ENCODE data around the gene RPL27A.

- TF ChIP-seq HMGXB4 (CRISPR knock-in tag; IDR thresholded peaks at IDR 0.05) (no peak), JUN (CRISPR knock-in tag; IDR thresholded peaks at IDR 0.05) (no peak), RELA (CRISPR knock-in tag; IDR thresholded peaks at IDR 0.05; ENCODE audit: borderline replicate concordance) (no peak), USF2 (CRISPR knock-in tag; IDR thresholded peaks at IDR 0.05) (no peak)
- TF ChIP-seq, protein P1, sequence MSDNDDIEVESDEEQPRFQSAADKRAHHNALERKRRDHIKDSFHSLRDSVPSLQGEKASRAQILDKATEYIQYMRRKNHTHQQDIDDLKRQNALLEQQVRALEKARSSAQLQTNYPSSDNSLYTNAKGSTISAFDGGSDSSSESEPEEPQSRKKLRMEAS (CRISPR knock-in tag; IDR thresholded peaks at IDR 0.05), result no peak
Measured at GRCh38 chr11:8709777-8710176, 27.2 kb downstream of the RPL27A start.
